Activated T-helper 1 cell treated with anti-CD3 and anti-CD28 coated beads, Interleukin-12 subunit alpha, Interleukin-12 subunit beta, Interleukin-2, Interleukin-4 antibody, amounts not matched to agents 30 ng/mL and 10 ng/mL and 1 ng/mL, durations not matched to agents 14 hours and 24 hours and 36 hours (primary cell): Measurements from ENCODE around the gene BCL6. TPM values are rescaled to one million over a fixed set of nuclear protein-coding genes. Genes with fewer than 3 reads are reported as not detected.

Experiments
- DNase-seq: peaks from one replicate; pipeline ENCODE4 v3.0.0; 2021; ENCODE audit warnings: low spot score
- H3K27ac Mint-ChIP-seq: one replicate; pipeline ENCODE4 v1.8.0; 2021; ENCODE audit warnings: mild to moderate bottlenecking, mixed read lengths
- H3K27me3 Mint-ChIP-seq: one replicate; pipeline ENCODE4 v1.8.0; 2022; ENCODE audit warnings: mild to moderate bottlenecking, moderate library complexity, mixed read lengths; ENCODE audit not compliant: insufficient read depth
- H3K36me3 Mint-ChIP-seq: one replicate; pipeline ENCODE4 v1.8.0; 2021; ENCODE audit warnings: low read depth, mixed read lengths
- H3K4me1 Mint-ChIP-seq: one replicate; pipeline ENCODE4 v1.8.0; 2021; ENCODE audit warnings: low read depth, mixed read lengths
- H3K4me3 Mint-ChIP-seq: one replicate; pipeline ENCODE4 v1.8.0; 2021; ENCODE audit warnings: mild to moderate bottlenecking, moderate library complexity, mixed read lengths
- H3K9me3 Mint-ChIP-seq: one replicate; pipeline ENCODE4 v1.8.0; 2021; ENCODE audit warnings: mixed read lengths
- intact Hi-C: fragments of 100-400 bp; cut with micrococcal nuclease; formaldehyde crosslinking; loops from one replicate; pipeline ENCODE4 v1.15.1; 2024
- total RNA-seq: library from RNA; stranded (reverse); gene quantifications from 2 replicates; pipeline ENCODE4 v1.2.3, GENCODE V29; 2022

Gene BCL6
- 38.8 and 42.1 TPM in 2 replicates for total RNA-seq

DNA sequence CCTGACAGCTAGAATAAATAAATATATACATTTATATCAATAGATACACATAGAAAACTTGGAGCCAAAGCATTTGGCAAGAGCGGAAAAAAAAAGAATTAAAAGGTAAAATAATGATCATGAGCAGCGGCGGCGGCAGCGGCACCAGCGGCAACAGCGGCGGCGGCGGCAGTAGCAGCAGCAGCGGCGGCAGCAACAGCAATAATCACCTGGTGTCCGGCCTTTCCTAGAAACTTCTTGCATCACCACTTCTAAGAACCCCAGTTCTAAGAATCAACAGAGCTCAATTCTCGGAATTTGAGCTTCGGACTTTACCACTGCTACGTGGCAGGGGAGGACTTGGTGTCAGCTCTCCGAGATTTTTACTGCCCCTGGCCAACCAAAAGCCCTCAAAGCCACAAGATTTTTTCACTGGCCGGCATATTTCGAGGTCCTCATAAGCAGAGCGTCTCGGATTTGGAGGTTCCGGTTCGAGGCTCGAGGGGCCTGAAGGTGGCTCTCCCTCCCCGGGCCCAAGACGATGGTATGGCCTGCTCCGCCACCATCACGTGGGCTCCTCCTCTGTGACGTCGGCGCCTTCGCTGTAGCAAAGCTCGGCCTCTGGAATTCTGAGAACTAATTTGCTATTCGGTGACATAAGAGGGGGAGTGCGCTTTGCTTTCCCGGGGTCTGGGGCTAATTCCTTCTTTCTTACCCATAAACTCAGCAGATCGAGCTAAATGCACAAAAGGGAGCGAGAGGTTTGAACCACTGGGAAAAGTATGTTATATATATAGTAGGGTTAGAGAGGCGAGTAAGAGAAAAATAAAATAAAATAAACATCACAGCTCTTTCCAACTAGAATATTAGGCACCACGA lies at the start of gene BCL6:
Gene BCL6, minus strand, starts transcription at position 268 of the 858 bp plus-strand sequence. CDS start 11,775 bp downstream, outside the sequence.
- peak within 1 kb of the TSS; percentile 96 for H3K4me3 Mint-ChIP-seq
- H3K27me3 Mint-ChIP-seq, result no peaks in the 10 kb centered on the region
- peak within 1 kb of the TSS; percentile 98 for H3K27ac Mint-ChIP-seq
- DNase-seq, result peak; percentile 88
- intact Hi-C loops, result loop anchor here (1.0 to 5.0 kb wide), 5 partner anchors 58 to 231 kb away; no protein-coding TSS in a partner anchor
- peaks cover 73% of the 10 kb centered on the region for H3K4me1 Mint-ChIP-seq
- no peaks in the 10 kb centered on the region for H3K9me3 Mint-ChIP-seq
- peaks cover 9% of the 10 kb centered on the region for H3K36me3 Mint-ChIP-seq

DNA sequence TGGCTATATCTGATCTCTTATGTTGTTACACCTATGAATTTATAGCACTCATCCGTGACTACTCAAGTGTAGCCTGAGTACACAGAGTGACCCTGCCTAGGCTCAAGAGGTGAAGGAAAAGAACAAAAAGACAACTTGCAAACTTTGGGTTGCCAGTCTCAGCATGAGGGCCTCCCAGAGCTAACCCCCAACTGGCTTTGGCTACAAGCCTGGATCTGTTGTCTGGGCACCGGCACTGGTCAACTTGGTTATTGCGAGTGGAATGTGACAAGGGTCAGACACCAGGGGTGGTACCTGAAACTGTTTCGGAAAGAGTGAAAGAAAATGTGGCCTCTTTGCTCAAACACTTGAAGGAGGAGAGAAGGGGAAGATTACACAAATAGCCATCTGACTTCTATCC lies 49.5 kb upstream of the BCL6 start:
- H3K36me3 Mint-ChIP-seq, result peaks cover 48% of the 10 kb centered on the region
- no peak overlapping the region for H3K4me3 Mint-ChIP-seq

DNA sequence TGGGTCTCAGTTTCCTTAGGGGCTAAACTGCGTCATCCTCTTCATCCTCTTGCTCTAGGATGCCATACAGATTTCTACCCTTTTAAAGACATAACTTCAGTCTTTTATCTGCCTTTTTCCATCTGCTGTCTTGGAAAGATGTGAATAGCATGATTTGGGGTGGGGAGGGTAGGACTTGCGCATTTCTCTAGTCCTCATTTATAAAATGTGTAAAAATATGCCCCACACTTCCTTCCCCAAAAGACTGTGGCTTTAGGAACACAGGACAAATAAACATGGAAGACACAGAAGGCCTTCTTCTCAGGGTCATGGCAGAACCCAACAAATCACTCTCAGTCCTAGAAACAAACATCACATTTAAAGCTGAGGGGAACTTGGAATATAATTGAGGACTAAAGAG lies 48.4 kb upstream of the BCL6 start:
- no peak for DNase-seq
- peaks cover 35% of the 10 kb centered on the region for H3K4me1 Mint-ChIP-seq
- H3K4me3 Mint-ChIP-seq, result no peak overlapping the region
- intact Hi-C loops, result no loop called here
- H3K9me3 Mint-ChIP-seq, result peaks cover 23% of the 10 kb centered on the region
- peaks cover 47% of the 10 kb centered on the region for H3K36me3 Mint-ChIP-seq
- H3K27me3 Mint-ChIP-seq, result no peaks in the 10 kb centered on the region
- no peak overlapping the region for H3K27ac Mint-ChIP-seq

More for the DNA sequence above, 49.5 kb upstream of the BCL6 start:
- Mint-ChIP-seq H3K9me3 (peaks cover 24% of the 10 kb centered on the region), H3K27ac (no peak overlapping the region), H3K4me1 (peaks cover 38% of the 10 kb centered on the region), H3K27me3 (no peaks in the 10 kb centered on the region)
- intact Hi-C loops, result no loop called here
- DNase-seq, result no peak

DNA sequence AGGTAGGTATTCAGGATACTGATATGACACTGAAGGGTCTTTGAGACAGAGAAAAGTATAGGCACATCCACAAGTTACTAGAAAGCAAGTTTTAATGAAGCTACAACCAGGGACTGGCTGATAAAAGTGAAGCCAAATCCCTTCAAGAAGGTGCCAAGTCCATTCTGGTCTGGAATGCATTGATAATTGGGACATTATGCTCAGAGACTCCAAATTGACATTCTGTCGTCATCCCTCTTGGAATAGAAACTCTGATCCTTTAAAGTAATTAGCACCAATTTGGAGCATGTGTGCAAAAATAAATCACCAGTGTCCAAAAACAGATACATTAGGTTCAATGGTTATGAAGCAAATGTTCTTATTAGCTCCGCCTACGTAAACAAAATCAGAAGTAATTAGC lies 47.3 kb upstream of the BCL6 start:
- H3K27me3 Mint-ChIP-seq, result no peaks in the 10 kb centered on the region
- intact Hi-C loops, result no loop called here
- H3K9me3 Mint-ChIP-seq, result peaks cover 14% of the 10 kb centered on the region
- peaks cover 43% of the 10 kb centered on the region for H3K36me3 Mint-ChIP-seq
- no peak overlapping the region for H3K27ac Mint-ChIP-seq
- DNase-seq, result no peak
- peaks cover 31% of the 10 kb centered on the region for H3K4me1 Mint-ChIP-seq
- H3K4me3 Mint-ChIP-seq, result no peak overlapping the region

DNA sequence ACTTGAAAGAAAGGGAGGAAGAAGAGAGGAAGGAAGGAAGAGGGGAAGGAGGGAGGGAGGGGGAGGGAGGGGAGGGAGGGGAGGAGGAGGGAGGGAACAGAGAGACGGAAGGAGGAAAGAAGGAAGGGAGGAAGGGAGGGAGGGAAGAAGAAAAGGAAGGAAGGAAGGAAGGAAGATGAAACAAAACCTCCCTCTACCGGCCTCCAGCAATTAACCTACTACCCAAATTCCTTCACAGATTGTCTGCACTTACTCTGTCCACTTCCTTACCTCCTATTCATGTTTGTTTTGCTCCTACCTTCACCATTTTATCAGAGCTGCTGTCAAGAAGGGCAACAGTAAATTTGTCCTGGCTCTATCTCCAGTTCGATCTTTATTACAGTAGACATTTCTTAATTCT lies 44.6 kb upstream of the BCL6 start:
- no peak for DNase-seq
- H3K27me3 Mint-ChIP-seq, result no peaks in the 10 kb centered on the region
- no peak overlapping the region for H3K4me3 Mint-ChIP-seq
- peaks cover 31% of the 10 kb centered on the region for H3K36me3 Mint-ChIP-seq
- peak overlapping the region; percentile 69 for H3K27ac Mint-ChIP-seq
- H3K9me3 Mint-ChIP-seq, result peaks cover 11% of the 10 kb centered on the region
- intact Hi-C loops, result loop anchor here (1.0 kb wide), 2 partner anchors 10 to 13 kb away; no protein-coding TSS in a partner anchor
- H3K4me1 Mint-ChIP-seq, result peaks cover 24% of the 10 kb centered on the region

DNA sequence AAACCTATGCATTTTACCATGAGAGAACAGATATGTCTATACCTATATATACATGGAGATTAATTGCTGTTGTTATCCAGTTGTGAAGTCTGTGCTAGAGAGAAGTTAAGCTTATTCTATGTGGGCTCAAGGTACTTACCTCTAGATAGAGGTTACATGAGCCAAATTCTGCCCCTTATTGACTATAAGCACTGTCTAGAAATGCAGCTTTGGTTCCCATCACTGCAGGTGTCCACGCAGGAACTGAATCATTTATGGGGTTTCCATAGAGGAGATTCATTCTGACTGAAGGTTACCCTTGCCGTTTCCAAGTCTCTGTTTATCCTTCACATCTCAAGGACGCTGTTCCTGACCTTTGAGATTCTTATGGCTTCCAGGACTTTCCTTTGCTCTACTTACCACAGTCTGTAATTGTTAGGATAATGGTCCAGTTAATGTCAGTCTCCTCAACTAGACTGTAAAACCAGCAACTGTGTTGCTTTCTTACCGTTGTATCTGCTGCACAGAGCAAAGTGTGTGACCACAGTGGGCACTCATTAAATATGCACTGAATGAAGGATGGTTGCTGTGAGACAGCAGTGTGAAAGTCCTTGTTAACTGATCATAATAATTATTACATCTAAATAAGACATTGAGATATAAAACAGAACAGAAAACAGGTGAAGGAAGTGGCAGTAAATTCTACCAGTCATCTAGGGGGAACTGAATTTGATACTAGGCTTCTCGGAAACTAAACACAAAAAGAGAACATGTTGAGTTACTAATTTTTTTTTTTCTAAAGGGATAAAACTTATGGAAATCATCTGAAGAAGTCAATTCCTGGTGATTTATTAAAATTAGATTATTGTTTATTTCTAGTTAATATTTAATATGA lies 44.0 kb upstream of the BCL6 start:
- Mint-ChIP-seq H3K9me3 (peaks cover 4% of the 10 kb centered on the region), H3K27ac (peak overlapping the region; percentile 56), H3K4me1 (peaks cover 22% of the 10 kb centered on the region), H3K27me3 (no peaks in the 10 kb centered on the region), H3K36me3 (peaks cover 25% of the 10 kb centered on the region), H3K4me3 (no peak overlapping the region)
- intact Hi-C loops, result loop anchor here (1.0 kb wide), 2 partner anchors 11 to 12 kb away; no protein-coding TSS in a partner anchor
- DNase-seq, result no peak

DNA sequence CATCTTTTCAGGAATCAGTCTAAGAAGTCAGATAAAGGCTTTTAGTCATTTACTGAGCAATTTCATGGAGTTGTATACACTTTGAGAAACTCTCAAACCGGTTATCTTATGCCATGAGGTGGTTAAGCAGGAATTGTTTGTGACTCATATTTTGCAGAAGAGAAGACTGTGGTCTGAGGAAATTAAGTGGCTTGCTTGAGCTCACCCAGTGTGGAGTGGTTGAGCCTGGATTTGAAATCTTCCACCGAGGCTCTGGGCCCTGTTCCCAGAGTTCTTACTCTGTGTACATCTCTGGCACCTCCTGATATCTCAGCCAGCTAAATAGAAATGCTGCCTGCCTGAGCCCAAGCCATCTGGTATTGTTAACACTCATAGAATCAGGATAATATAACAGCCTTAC lies 37.8 kb upstream of the BCL6 start:
- H3K4me3 Mint-ChIP-seq, result peak overlapping the region; percentile 4
- no peak for DNase-seq
- H3K4me1 Mint-ChIP-seq, result peaks cover 44% of the 10 kb centered on the region
- peaks cover 7% of the 10 kb centered on the region for H3K36me3 Mint-ChIP-seq
- intact Hi-C loops, result loop anchor here (1.0 kb wide), 1 partner anchor 16 kb away; no protein-coding TSS in a partner anchor
- peak overlapping the region; percentile 56 for H3K27ac Mint-ChIP-seq
- H3K27me3 Mint-ChIP-seq, result no peaks in the 10 kb centered on the region
- no peaks in the 10 kb centered on the region for H3K9me3 Mint-ChIP-seq

DNA sequence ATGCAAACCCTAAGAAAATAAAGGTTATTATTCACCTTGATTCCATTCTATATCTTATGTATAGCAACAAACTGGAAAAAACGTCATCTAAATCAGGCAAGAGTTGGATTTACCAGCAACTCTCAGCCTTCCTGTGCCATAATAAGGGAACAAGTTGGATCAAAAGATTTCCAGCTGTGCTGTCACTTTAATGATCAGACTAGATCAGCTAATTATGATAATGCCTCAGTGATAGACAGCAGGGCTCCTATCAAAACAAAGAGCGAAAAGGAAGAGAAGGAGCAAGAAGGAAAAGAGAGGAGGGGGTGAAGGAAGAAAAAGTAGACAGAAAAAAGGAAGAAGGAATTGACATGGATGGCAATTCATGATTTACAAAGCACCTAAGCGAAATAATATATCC lies 36.7 kb upstream of the BCL6 start:
- Mint-ChIP-seq H3K27ac (no peak overlapping the region), H3K4me3 (no peak overlapping the region), H3K9me3 (no peaks in the 10 kb centered on the region), H3K4me1 (peaks cover 53% of the 10 kb centered on the region), H3K36me3 (peaks cover 7% of the 10 kb centered on the region), H3K27me3 (no peaks in the 10 kb centered on the region)
- intact Hi-C loops, result no loop called here
- no peak for DNase-seq

DNA sequence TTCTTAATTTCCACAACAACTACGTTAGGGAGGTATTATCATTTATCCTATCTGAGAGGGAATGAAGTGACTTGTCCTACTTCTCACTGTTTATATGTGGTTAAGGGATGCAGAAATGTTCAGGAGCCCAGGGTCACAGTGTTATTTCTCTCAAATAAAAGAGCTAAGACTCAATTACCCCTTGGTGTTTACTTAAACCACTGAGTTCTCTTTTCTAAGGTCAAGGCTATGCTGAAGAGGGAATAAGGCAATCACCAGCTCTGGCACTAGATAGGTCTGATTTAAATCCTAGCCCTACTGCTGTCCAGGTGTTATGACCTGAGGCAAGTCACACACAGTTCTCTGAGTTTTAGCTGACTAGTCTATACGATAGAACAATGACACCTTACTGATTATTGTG lies 35.7 kb upstream of the BCL6 start:
- peaks cover 7% of the 10 kb centered on the region for H3K36me3 Mint-ChIP-seq
- no peak overlapping the region for H3K4me3 Mint-ChIP-seq

DNA sequence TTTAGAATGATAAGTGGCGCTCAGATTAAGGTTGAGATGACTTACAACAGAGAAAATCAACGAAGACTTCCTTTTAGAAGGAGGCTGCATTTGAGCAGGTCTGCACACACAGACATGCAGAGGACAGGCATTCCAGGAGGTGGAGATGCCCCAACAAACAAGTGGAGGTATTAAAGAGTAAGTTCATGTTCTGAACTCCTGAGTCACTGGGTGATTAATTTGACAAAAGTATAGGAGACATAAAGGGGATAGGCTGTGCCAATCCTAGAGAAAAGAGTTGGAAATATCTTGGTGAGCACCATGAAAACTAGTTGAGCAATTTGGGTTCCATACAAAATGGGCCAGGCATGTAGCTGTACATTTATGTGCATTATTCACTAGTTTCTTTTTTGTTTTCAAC lies 33.5 kb upstream of the BCL6 start:
- peaks cover 65% of the 10 kb centered on the region for H3K4me1 Mint-ChIP-seq
- no peaks in the 10 kb centered on the region for H3K9me3 Mint-ChIP-seq
- H3K4me3 Mint-ChIP-seq, result no peak overlapping the region
- intact Hi-C loops, result loop anchor here (5.0 kb wide), 1 partner anchor 74 kb away; no protein-coding TSS in a partner anchor
- peak overlapping the region; percentile 56 for H3K27ac Mint-ChIP-seq
- DNase-seq, result no peak
- no peaks in the 10 kb centered on the region for H3K27me3 Mint-ChIP-seq
- H3K36me3 Mint-ChIP-seq, result peaks cover 8% of the 10 kb centered on the region

More for the DNA sequence above, 35.7 kb upstream of the BCL6 start:
- Mint-ChIP-seq H3K4me1 (peaks cover 58% of the 10 kb centered on the region), H3K27me3 (no peaks in the 10 kb centered on the region), H3K9me3 (no peaks in the 10 kb centered on the region), H3K27ac (peak overlapping the region; percentile 41)
- no peak for DNase-seq
- intact Hi-C loops, result no loop called here

DNA sequence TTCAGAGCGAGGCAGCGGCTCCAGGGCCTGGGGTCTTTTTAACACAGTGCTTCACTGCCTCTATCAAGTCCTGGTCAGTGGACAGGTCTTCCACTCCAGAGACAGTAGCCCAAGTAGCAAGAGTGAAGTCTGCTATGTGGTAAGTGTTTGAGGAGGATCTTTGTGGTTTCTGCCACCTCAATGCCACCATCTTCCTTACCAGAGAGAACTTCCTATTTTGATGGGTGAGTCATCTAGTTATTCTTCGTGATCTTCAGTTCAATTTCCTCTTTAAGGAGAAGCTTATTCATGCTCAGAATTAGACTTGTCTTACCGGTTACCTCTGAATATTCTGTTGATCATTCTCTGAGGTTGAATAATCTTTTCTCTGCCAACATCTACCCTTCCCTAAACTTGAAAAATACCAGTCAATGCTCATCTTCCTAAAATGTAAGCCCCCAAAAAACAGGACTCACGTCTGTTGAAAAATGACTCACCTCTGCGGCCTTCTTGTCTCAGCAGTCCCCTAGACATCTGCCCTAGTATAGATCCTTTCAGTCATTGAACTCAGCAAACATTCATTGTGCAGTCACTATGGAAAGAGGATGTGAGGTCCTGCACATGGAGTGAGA lies 32.2 kb upstream of the BCL6 start:
- H3K4me1 Mint-ChIP-seq, result peaks cover 64% of the 10 kb centered on the region
- peak; percentile 40 for DNase-seq
- no peaks in the 10 kb centered on the region for H3K9me3 Mint-ChIP-seq
- peak overlapping the region; percentile 32 for H3K4me3 Mint-ChIP-seq
- H3K27me3 Mint-ChIP-seq, result no peaks in the 10 kb centered on the region
- peak overlapping the region; percentile 91 for H3K27ac Mint-ChIP-seq
- H3K36me3 Mint-ChIP-seq, result peaks cover 8% of the 10 kb centered on the region
- intact Hi-C loops, result loop anchor here (1.0 to 5.0 kb wide), 7 partner anchors 12 to 146 kb away; no protein-coding TSS in a partner anchor

DNA sequence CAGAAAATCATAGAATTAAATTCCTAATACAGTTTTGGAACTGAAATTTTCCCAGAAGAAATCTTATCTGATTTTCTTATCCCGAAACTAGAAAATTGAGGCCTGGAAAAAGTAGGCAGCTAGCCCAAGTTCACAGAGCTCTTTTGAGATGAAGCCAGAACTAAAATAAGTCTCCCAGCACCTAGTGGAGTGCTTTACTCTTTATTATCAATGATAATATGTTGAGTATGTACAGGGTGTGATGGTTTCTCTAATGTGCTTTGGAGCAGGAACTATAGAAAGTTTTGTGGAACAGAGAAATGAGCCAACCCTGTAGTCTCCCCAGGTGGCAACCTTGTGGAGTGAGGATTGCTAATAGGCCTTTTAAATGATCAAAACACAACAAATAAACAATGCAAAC lies 30.3 kb upstream of the BCL6 start:
- no peak overlapping the region for H3K4me3 Mint-ChIP-seq
- peaks cover 9% of the 10 kb centered on the region for H3K36me3 Mint-ChIP-seq
- peaks cover 66% of the 10 kb centered on the region for H3K4me1 Mint-ChIP-seq
- intact Hi-C loops, result loop anchor here (5.0 kb wide), 1 partner anchor 77 kb away; no protein-coding TSS in a partner anchor
- no peaks in the 10 kb centered on the region for H3K27me3 Mint-ChIP-seq
- no peak overlapping the region for H3K27ac Mint-ChIP-seq
- no peaks in the 10 kb centered on the region for H3K9me3 Mint-ChIP-seq
- DNase-seq, result no peak
